Measurements from ENCODE around the gene ISYNA1. TPM values are rescaled to one million over a fixed set of nuclear protein-coding genes. Genes with fewer than 3 reads are reported as not detected.
A peak's percentile ranks its signal among the peaks of the same experiment; 100 is the strongest.

ISYNA1 gene
- total and polyA plus RNA-seq, 2 of the 8 experiments (the other 6 are each of a cell fraction or from before 2014, with no cell fraction given), result 207 to 264 TPM

- Histone ChIP-seq H3K79me1 (ENCODE audit: low read depth, low read length) (peaks cover 10% of the 10 kb centered on the region), H3K9me3 (ENCODE audit: insufficient read depth in 2 of 2, low read depth in 1 of 2, low read length in 1 of 2) (no peaks in the 10 kb centered on the region), H2BK120ac (replicated peaks; ENCODE audit: low read depth, low read length) (no peak overlapping the region), H3K14ac (ENCODE audit: insufficient read length) (no peak overlapping the region), H3K9ac (replicated peaks in 1 of 4; ENCODE audit: extremely low read depth in 1 of 4, low read depth in 3 of 4, low read length in 3 of 4) (no peak overlapping the region), H4K8ac (ENCODE audit: extremely low read depth, insufficient read depth, low read length) (peak overlapping the region; percentile 31; the same call in 1 of the 2 replicates), H2BK5ac (ENCODE audit: low read depth, low read length) (no peak overlapping the region; the same call in 1 of the 2 replicates), H3K56ac (replicated peaks; ENCODE audit: insufficient read length, low read depth, low read length) (no peak overlapping the region), H4K5ac (ENCODE audit: insufficient read length, low read depth, low read length) (no peak overlapping the region), H4K91ac (replicated peaks; ENCODE audit: insufficient read length, low read length) (no peak overlapping the region), H3K4me2 (ENCODE audit: insufficient read depth in 1 of 2, low read depth in 2 of 2, low read length in 2 of 2) (no peak overlapping the region), H2AK5ac (ENCODE audit: low read depth, low read length) (0 out of 2 replicates have a peak overlapping the region, but pooled peaks have one; percentile 11), H2BK12ac (ENCODE audit: low read depth, low read length) (no peak overlapping the region), H3K27me3 (replicated peaks in 1 of 4; ENCODE audit: control insufficient read depth in 3 of 4, extremely low read depth in 1 of 4, insufficient read depth in 3 of 4, low read length in 3 of 4) (no peaks in the 10 kb centered on the region), H3K18ac (ENCODE audit: extremely low read depth, low read length) (no peak overlapping the region), H3K79me2 (ENCODE audit: control insufficient read depth in 1 of 2, insufficient read depth in 2 of 2, low read length in 2 of 2) (no peaks in the 10 kb centered on the region), H3K4ac (replicated peaks; ENCODE audit: insufficient read length, low read depth, low read length) (no peak overlapping the region), H3K23ac (ENCODE audit: insufficient read length) (no peak overlapping the region), H3K27ac (ENCODE audit: low read depth, low read length) (no peak overlapping the region), H4K20me1 (replicated peaks in 1 of 2; ENCODE audit: control insufficient read depth in 1 of 2, insufficient read depth in 2 of 2, low read length in 2 of 2) (peaks cover 11 to 19% of the 10 kb centered on the region in 2 experiments), H3K36me3 (ENCODE audit: control insufficient read depth in 2 of 4, insufficient read depth in 4 of 4, low read length in 3 of 4) (no peaks in the 10 kb centered on the region), H3K23me2 (ENCODE audit: low read depth, low read length) (peaks cover 8% of the 10 kb centered on the region; the same call in 1 of the 2 replicates), H2BK20ac (ENCODE audit: low read length) (no peak overlapping the region), H2AFZ (ENCODE audit: low read length) (no peak overlapping the region), H3K4me1 (replicated peaks in 1 of 4; ENCODE audit: control insufficient read depth in 3 of 4, insufficient read depth in 4 of 4, low read length in 3 of 4) (peaks cover 0 to 1% (median 0%) of the 10 kb centered on the region in 4 experiments; a peak in 2 of 7 replicates), H2BK15ac (ENCODE audit: low read length) (no peak overlapping the region), H3K4me3 (ENCODE audit: extremely low read depth in 1 of 4, insufficient read depth in 2 of 4, low read depth in 3 of 4, low read length in 4 of 4) (no peak overlapping the region)
- TF ChIP-seq RAD21 (IDR thresholded peaks at IDR 0.05 in 1 of 2, conservative IDR thresholded peaks at IDR 0.05 in 1 of 2; ENCODE audit: low read depth in 2 of 2, low read length in 2 of 2), result no peak
- no peak for TF ChIP-seq RFX5 (IDR thresholded peaks at IDR 0.05; ENCODE audit: borderline replicate concordance, low read depth, low read length)
- TF ChIP-seq KDM4A (IDR thresholded peaks at IDR 0.05; ENCODE audit: low read depth, low read length, severe bottlenecking), result no peak
- TF ChIP-seq MAFK (IDR thresholded peaks at IDR 0.05; ENCODE audit: low read depth, low read length), result no peak
- no peak for TF ChIP-seq EGR1 (IDR thresholded peaks at IDR 0.05; ENCODE audit: borderline replicate concordance, low read depth, low read length)
- no peak for TF ChIP-seq CHD1 (IDR thresholded peaks at IDR 0.05; ENCODE audit: low read depth, low read length)
- no peak for TF ChIP-seq POU5F1 (IDR thresholded peaks at IDR 0.05; ENCODE audit: low read depth, low read length)
- 81% methylated on average over 3 of the region's 3 CpGs; no CpG with 5 or more reads in 1 of the 2 experiments for WGBS, 2 experiments (ENCODE audit: extremely low coverage in 1 of 2, insufficient coverage in 1 of 2, insufficient read length in 1 of 2, insufficient replicate concordance in 2 of 2, low coverage in 1 of 2, low lambda C conversion rate in 2 of 2, missing lambda C conversion rate in 1 of 2)
- DNase-seq (ENCODE audit: low read depth in 1 of 2, low spot score in 2 of 2) (no peak), FAIRE-seq (no peak)
- POLR2A ChIA-PET (ENCODE audit: partially characterized antibody), result interaction anchor here (0.9 to 1.5 kb wide), 3 partner anchors 10 to 28 kb away, joined by 3 read pairs; no protein-coding TSS in a partner anchor
- CTCF ChIA-PET (ENCODE audit: partially characterized antibody), result interaction anchor here (0.6 to 11.1 kb wide), 27 partner anchors 9 to 620 kb away, joined by 3 to 213 read pairs (median 4); partner anchors contain the start of genes ELL and REX1BD
These were observed 30.6 kb upstream of the ISYNA1 start for GRCh38 chr19:18468517-18468916.
